ENCODE measurements around the gene APOL6.

The APOL6 gene

DNA sequence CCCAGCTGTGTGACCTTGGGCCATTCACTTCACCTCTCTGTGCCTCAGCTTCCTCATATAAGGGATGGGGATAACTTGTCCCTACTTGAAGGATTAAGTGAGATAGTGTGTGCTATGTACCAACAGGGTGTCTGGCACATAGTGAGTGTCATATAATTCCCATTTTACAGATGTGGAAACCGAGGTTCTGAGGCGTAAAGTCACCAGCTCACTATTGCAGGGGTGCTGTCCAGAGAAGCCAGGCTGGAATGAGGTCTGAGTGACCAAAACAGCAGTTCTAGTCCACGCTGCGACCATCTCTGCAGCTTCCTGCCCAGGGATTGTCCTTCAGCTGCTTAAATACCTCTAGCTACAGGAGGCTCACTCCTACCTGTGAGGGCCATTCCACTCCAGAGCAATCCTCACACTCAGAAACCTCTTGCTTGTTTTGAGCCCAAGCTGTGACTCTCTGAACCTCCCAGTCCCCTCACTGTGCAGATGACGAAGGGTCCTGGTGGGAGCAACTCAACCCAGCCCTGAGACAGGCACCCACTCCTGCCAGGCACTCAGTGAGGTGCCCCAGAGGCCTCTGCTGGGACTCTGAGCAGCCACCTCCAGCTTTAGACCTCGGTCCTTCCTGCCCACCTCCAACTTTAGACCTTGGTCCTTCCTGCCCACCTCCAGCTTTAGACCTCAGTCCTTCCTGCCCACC lies 36.9 kb upstream of the APOL6 start:
- WGBS (ENCODE audit: insufficient coverage): 81% methylated on average over 6 of the region's 6 CpGs
- POLR2A ChIA-PET: interaction anchor here (0.6 kb wide), 1 partner anchor 168 kb away, joined by 4 read pairs; no protein-coding TSS in a partner anchor
- H3K27me3 ChIP-seq (replicated peaks in 2 of 5; ENCODE audit: control insufficient read depth in 4 of 5, insufficient read depth in 5 of 5, low read length in 4 of 5): peaks cover 0 to 5% (median under 1%) of the 10 kb centered on the region in 5 experiments

DNA sequence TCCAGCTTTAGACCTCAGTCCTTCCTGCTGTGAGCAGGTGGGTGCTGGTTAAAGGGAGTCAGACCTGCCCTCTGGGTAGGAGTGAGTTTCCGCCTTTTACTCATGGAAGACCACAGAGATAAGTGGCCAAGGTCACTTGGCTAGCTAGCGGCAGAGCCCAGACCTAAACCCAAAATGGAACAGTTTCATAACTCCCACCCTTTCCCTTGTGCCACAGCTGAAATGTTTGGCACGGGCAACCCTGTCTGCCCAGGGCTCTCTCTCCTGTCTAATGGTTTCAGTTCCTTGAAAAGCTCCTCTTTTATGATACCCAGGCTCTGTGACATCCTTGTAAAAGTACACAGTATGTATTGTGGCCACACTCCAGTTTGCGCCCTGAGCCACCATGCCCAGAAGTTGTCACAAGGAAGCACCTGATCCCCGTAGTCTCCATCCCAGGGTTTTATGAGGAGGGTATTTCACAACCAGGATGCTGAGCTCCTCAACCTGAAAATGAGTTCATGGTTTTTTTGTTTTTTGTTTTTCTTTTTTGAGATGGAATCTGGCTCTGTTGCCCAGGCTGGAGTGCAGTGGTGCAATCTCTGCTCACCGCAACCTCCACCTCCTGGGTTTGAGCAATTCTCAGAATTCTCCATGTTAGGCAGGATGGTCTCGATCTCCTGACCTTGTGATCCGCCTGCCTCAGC lies 36.2 kb upstream of the APOL6 start:
- CTCF ChIA-PET: interaction anchor here (0.6 to 3.1 kb wide), 7 partner anchors 9 to 454 kb away, joined by 3 to 18 read pairs (median 3); no protein-coding TSS in a partner anchor
- POLR2A ChIA-PET: interaction anchor here (0.6 kb wide), 1 partner anchor 169 kb away, joined by 4 read pairs; no protein-coding TSS in a partner anchor

More for the DNA sequence above, 36.9 kb upstream of the APOL6 start:
- Histone ChIP-seq H3K4me1 (ENCODE audit: control extremely low read depth in 1 of 4, control insufficient read depth in 4 of 4, insufficient read depth in 4 of 4, low read length in 3 of 4) (peaks cover 3 to 39% (median 25%) of the 10 kb centered on the region in 4 experiments), H3K36me3 (ENCODE audit: control insufficient read depth in 4 of 4, insufficient read depth in 4 of 4, low read length in 3 of 4) (no peaks in the 10 kb centered on the region), H3K9me3 (ENCODE audit: control extremely low read depth in 1 of 5, control insufficient read depth in 4 of 5, insufficient read depth in 2 of 5, low read depth in 1 of 5, low read length in 4 of 5) (no peaks in the 10 kb centered on the region), H3K4me3 (ENCODE audit: control insufficient read depth in 1 of 7, extremely low read depth in 1 of 7, insufficient read depth in 4 of 7, low read depth in 2 of 7, low read length in 6 of 7) (peak overlapping the region in 2 of 7 experiments; percentile 7 to 25), H3K27ac (ENCODE audit: insufficient read depth in 1 of 2, low read depth in 1 of 2, low read length in 2 of 2, poor library complexity in 1 of 2, severe bottlenecking in 2 of 2) (no peak overlapping the region)
- CTCF ChIA-PET: interaction anchor here (0.6 to 3.1 kb wide), 8 partner anchors 8 to 544 kb away, joined by 3 to 18 read pairs (median 3); no protein-coding TSS in a partner anchor
- peak in 1 of 3 donors; percentile 26 for DNase-seq

DNA sequence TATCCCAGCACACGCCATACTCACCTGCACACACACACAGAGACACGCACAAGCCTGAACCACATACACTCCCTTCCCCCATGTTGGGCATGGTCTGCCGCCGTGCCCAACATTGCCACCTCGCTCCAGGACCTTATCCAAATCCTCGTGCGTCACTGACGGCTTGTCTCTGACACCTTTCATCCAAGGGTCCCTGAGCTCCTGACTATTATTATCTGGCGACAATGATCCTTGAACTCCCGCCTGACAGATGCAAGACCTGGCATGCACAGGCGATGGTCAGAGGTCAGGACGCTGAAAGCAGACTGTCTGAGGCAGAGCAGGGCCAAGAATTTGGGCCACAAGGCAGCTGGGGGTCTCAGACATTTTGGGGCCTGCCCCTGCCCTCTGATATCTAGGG lies 35.3 kb upstream of the APOL6 start:
- WGBS (ENCODE audit: insufficient coverage): 97% methylated on average over 12 of the region's 12 CpGs
- Histone ChIP-seq H3K4me3 (ENCODE audit: control insufficient read depth in 1 of 7, extremely low read depth in 1 of 7, insufficient read depth in 4 of 7, low read depth in 2 of 7, low read length in 6 of 7) (no peak overlapping the region), H3K27me3 (replicated peaks in 2 of 5; ENCODE audit: control insufficient read depth in 4 of 5, insufficient read depth in 5 of 5, low read length in 4 of 5) (peaks cover 0 to 2% (median 0%) of the 10 kb centered on the region in 5 experiments), H3K27ac (ENCODE audit: insufficient read depth in 1 of 2, low read depth in 1 of 2, low read length in 2 of 2, poor library complexity in 1 of 2, severe bottlenecking in 2 of 2) (no peak overlapping the region), H3K9me3 (ENCODE audit: control extremely low read depth in 1 of 5, control insufficient read depth in 4 of 5, insufficient read depth in 2 of 5, low read depth in 1 of 5, low read length in 4 of 5) (no peaks in the 10 kb centered on the region), H3K36me3 (ENCODE audit: control insufficient read depth in 4 of 4, insufficient read depth in 4 of 4, low read length in 3 of 4) (no peaks in the 10 kb centered on the region), H3K4me1 (ENCODE audit: control extremely low read depth in 1 of 4, control insufficient read depth in 4 of 4, insufficient read depth in 4 of 4, low read length in 3 of 4) (peaks cover 9 to 46% (median 29%) of the 10 kb centered on the region in 4 experiments)
- no peak for DNase-seq
- ChIA-PET POLR2A (no interaction called here), CTCF (interaction anchor here (1.3 to 3.1 kb wide), 4 partner anchors 8 to 29 kb away, joined by 3 to 18 read pairs (median 3); no protein-coding TSS in a partner anchor)

More for the DNA sequence above, 36.2 kb upstream of the APOL6 start:
- Histone ChIP-seq H3K9me3 (ENCODE audit: control extremely low read depth in 1 of 5, control insufficient read depth in 4 of 5, insufficient read depth in 2 of 5, low read depth in 1 of 5, low read length in 4 of 5) (no peaks in the 10 kb centered on the region), H3K27me3 (replicated peaks in 2 of 5; ENCODE audit: control insufficient read depth in 4 of 5, insufficient read depth in 5 of 5, low read length in 4 of 5) (peaks cover 0 to 2% (median 0%) of the 10 kb centered on the region in 5 experiments), H3K4me3 (ENCODE audit: control insufficient read depth in 1 of 7, extremely low read depth in 1 of 7, insufficient read depth in 4 of 7, low read depth in 2 of 7, low read length in 6 of 7) (peak overlapping the region in 2 of 7 experiments; percentile 7 to 25), H3K4me1 (ENCODE audit: control extremely low read depth in 1 of 4, control insufficient read depth in 4 of 4, insufficient read depth in 4 of 4, low read length in 3 of 4) (peaks cover 9 to 42% (median 29%) of the 10 kb centered on the region in 4 experiments), H3K36me3 (ENCODE audit: control insufficient read depth in 4 of 4, insufficient read depth in 4 of 4, low read length in 3 of 4) (no peaks in the 10 kb centered on the region), H3K27ac (ENCODE audit: insufficient read depth in 1 of 2, low read depth in 1 of 2, low read length in 2 of 2, poor library complexity in 1 of 2, severe bottlenecking in 2 of 2) (no peak overlapping the region)
- peak in 2 of 3 donors; percentile 33 to 47 for DNase-seq
- WGBS (ENCODE audit: insufficient coverage): 55% methylated on average over 8 of the region's 8 CpGs

DNA sequence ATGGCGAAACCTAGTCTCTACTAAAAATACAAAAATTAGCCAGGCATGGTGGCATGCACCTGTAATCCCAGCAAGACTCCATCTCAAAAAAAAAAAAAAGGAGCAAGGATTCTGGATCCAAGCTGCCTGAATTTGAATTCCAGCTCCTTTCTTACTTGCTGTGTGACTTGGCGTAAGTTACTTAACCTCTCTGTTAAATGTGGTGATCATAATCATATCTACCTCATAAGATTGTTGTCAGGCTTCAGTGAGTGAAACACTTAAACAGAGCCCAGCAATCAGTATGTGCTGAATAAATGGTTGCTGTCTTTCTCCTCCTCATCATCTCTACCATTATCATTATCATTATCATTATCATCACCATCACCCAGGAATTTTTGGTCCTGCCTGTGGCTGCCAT lies 33.8 kb upstream of the APOL6 start:
- H3K27ac ChIP-seq (ENCODE audit: insufficient read depth in 1 of 2, low read depth in 1 of 2, low read length in 2 of 2, poor library complexity in 1 of 2, severe bottlenecking in 2 of 2): no peak overlapping the region
- peaks cover 0 to 3% (median 0%) of the 10 kb centered on the region in 5 experiments for H3K27me3 ChIP-seq (replicated peaks in 2 of 5; ENCODE audit: control insufficient read depth in 4 of 5, insufficient read depth in 5 of 5, low read length in 4 of 5)
- no peak for DNase-seq
- no peaks in the 10 kb centered on the region for H3K9me3 ChIP-seq (ENCODE audit: control extremely low read depth in 1 of 5, control insufficient read depth in 4 of 5, insufficient read depth in 2 of 5, low read depth in 1 of 5, low read length in 4 of 5)
- no peaks in the 10 kb centered on the region for H3K36me3 ChIP-seq (ENCODE audit: control insufficient read depth in 4 of 4, insufficient read depth in 4 of 4, low read length in 3 of 4)
- ChIA-PET CTCF (interaction anchor here (1.6 kb wide), 3 partner anchors 9 to 31 kb away, joined by 3 read pairs; no protein-coding TSS in a partner anchor), POLR2A (no interaction called here)
- WGBS (ENCODE audit: insufficient coverage): no CpG with 5 or more reads among the region's 2 CpGs
- peaks cover 9 to 46% (median 29%) of the 10 kb centered on the region in 4 experiments for H3K4me1 ChIP-seq (ENCODE audit: control extremely low read depth in 1 of 4, control insufficient read depth in 4 of 4, insufficient read depth in 4 of 4, low read length in 3 of 4)
- no peak overlapping the region for H3K4me3 ChIP-seq (ENCODE audit: control insufficient read depth in 1 of 7, extremely low read depth in 1 of 7, insufficient read depth in 4 of 7, low read depth in 2 of 7, low read length in 6 of 7)

DNA sequence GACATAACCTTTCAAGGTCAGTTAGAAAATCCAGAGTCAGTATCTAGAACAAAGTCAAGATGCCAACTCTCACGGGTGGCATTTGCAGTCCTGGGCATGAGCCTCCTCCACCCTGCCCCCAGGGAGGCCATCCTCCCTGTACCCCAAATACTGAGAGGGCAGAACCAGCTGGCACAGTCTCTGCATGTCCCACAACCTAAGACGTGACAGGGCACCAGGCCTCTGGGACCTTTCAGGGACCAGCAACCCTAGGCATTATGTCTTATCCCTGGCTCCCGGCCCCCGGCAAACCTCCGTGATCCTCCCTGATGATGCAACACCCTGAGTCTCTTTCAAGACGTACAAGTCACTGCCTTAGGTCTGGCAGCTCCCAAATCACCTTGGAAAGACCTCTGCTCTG lies 33.1 kb upstream of the APOL6 start:
- CTCF ChIA-PET: interaction anchor here (1.2 to 1.6 kb wide), 2 partner anchors 9 to 12 kb away, joined by 3 to 5 read pairs; no protein-coding TSS in a partner anchor
- H3K27ac ChIP-seq (ENCODE audit: insufficient read depth in 1 of 2, low read depth in 1 of 2, low read length in 2 of 2, poor library complexity in 1 of 2, severe bottlenecking in 2 of 2): no peak overlapping the region

DNA sequence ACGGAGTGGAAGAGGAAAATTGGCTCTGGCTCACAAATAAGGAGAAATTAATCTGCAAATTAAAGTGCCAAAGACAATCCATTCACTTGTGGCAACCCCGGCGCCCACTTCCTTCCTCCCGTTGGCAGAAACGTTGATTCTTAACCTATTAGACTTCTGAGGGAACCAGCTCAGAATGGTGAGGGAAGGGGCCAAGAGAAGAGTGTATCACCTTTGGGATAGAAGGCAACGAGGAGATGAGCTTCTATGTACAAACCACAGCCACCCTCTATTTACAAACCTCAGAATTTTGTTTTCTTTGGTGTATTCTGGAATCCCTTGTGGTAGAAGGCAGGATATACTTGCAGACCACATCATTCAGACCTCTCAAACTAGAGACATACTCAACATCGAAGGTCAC lies 32.2 kb upstream of the APOL6 start:
- CTCF ChIA-PET: interaction anchor here (0.8 to 1.4 kb wide), 3 partner anchors 10 to 32 kb away, joined by 3 to 5 read pairs (median 4); no protein-coding TSS in a partner anchor
- H3K4me3 ChIP-seq (ENCODE audit: control insufficient read depth in 1 of 7, extremely low read depth in 1 of 7, insufficient read depth in 4 of 7, low read depth in 2 of 7, low read length in 6 of 7): peak overlapping the region in 1 of 7 experiments; percentile 24
- H3K27ac ChIP-seq (ENCODE audit: insufficient read depth in 1 of 2, low read depth in 1 of 2, low read length in 2 of 2, poor library complexity in 1 of 2, severe bottlenecking in 2 of 2): no peak overlapping the region
- WGBS (ENCODE audit: insufficient coverage): 0% methylated on average over 5 of the region's 7 CpGs
- H3K4me1 ChIP-seq (ENCODE audit: control extremely low read depth in 1 of 4, control insufficient read depth in 4 of 4, insufficient read depth in 4 of 4, low read length in 3 of 4): peaks cover 9 to 40% (median 28%) of the 10 kb centered on the region in 4 experiments
- POLR2A ChIA-PET: no interaction called here
- H3K36me3 ChIP-seq (ENCODE audit: control insufficient read depth in 4 of 4, insufficient read depth in 4 of 4, low read length in 3 of 4): no peaks in the 10 kb centered on the region
- H3K27me3 ChIP-seq (replicated peaks in 2 of 5; ENCODE audit: control insufficient read depth in 4 of 5, insufficient read depth in 5 of 5, low read length in 4 of 5): peaks cover 0 to 3% (median 0%) of the 10 kb centered on the region in 5 experiments
- no peaks in the 10 kb centered on the region for H3K9me3 ChIP-seq (ENCODE audit: control extremely low read depth in 1 of 5, control insufficient read depth in 4 of 5, insufficient read depth in 2 of 5, low read depth in 1 of 5, low read length in 4 of 5)
- DNase-seq: peak in 2 of 3 donors; percentile 66 to 71

More for the DNA sequence above, 33.1 kb upstream of the APOL6 start:
- DNase-seq: no peak
- Histone ChIP-seq H3K4me1 (ENCODE audit: control extremely low read depth in 1 of 4, control insufficient read depth in 4 of 4, insufficient read depth in 4 of 4, low read length in 3 of 4) (peaks cover 9 to 46% (median 29%) of the 10 kb centered on the region in 4 experiments), H3K4me3 (ENCODE audit: control insufficient read depth in 1 of 7, extremely low read depth in 1 of 7, insufficient read depth in 4 of 7, low read depth in 2 of 7, low read length in 6 of 7) (no peak overlapping the region), H3K9me3 (ENCODE audit: control extremely low read depth in 1 of 5, control insufficient read depth in 4 of 5, insufficient read depth in 2 of 5, low read depth in 1 of 5, low read length in 4 of 5) (no peaks in the 10 kb centered on the region), H3K36me3 (ENCODE audit: control insufficient read depth in 4 of 4, insufficient read depth in 4 of 4, low read length in 3 of 4) (no peaks in the 10 kb centered on the region), H3K27me3 (replicated peaks in 2 of 5; ENCODE audit: control insufficient read depth in 4 of 5, insufficient read depth in 5 of 5, low read length in 4 of 5) (peaks cover 0 to 3% (median 0%) of the 10 kb centered on the region in 5 experiments)
- WGBS (ENCODE audit: insufficient coverage): 79% methylated on average over 6 of the region's 6 CpGs
- POLR2A ChIA-PET: no interaction called here

Data from common myeloid progenitor, CD34-positive (primary cell).